Measurements from ENCODE around the gene SPC25.

DNA sequence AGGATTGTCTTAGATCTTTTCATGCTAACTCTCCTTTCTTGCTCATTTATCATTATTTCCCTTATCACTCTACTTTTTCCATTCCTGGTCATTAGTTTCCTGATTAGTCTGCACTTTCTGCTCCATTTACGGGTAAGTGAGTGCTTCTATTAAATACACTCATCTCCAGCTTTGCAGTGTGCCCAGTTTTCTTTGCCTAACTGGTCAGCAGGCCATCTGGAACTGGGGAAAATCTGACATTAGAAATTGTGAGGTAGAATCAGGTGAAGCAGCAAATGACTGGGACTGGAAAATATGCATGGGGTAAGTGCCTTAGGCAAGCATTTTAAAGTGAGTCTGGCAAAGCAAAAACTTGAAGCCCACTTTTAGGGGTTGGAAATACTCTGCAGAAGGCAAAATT, 40.0 kb upstream of the SPC25 start:
- TF ChIP-seq, protein P1, sequence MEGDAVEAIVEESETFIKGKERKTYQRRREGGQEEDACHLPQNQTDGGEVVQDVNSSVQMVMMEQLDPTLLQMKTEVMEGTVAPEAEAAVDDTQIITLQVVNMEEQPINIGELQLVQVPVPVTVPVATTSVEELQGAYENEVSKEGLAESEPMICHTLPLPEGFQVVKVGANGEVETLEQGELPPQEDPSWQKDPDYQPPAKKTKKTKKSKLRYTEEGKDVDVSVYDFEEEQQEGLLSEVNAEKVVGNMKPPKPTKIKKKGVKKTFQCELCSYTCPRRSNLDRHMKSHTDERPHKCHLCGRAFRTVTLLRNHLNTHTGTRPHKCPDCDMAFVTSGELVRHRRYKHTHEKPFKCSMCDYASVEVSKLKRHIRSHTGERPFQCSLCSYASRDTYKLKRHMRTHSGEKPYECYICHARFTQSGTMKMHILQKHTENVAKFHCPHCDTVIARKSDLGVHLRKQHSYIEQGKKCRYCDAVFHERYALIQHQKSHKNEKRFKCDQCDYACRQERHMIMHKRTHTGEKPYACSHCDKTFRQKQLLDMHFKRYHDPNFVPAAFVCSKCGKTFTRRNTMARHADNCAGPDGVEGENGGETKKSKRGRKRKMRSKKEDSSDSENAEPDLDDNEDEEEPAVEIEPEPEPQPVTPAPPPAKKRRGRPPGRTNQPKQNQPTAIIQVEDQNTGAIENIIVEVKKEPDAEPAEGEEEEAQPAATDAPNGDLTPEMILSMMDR (IDR thresholded peaks at IDR 0.05; ENCODE audit: low read depth, low read length, missing input control) = no peak
- TF ChIP-seq YY1 (IDR thresholded peaks at IDR 0.05) (no peak), FOXA1 (IDR thresholded peaks at IDR 0.05) (no peak), RAD21 (IDR thresholded peaks at IDR 0.05) (no peak), EGR1 (IDR thresholded peaks at IDR 0.05; ENCODE audit: low read depth in 2 of 2) (no peak)
- TF ChIP-seq, protein P2, sequence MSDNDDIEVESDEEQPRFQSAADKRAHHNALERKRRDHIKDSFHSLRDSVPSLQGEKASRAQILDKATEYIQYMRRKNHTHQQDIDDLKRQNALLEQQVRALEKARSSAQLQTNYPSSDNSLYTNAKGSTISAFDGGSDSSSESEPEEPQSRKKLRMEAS (IDR thresholded peaks at IDR 0.05) = no peak
